Left ventricle myocardium superior (tissue), 1 donor: ENCODE results near the gene ANKRD55. TPM values are rescaled to one million over a fixed set of nuclear protein-coding genes. Genes with fewer than 3 reads are reported as not detected.

Experiments
- total RNA-seq: library from RNA; stranded (reverse); fragmentation: NEBNext Ultra II Directional; extraction: Animal tissue kit (Norgen Biotek cat#: 25700); gene quantifications from one replicate; pipeline ENCODE4 v1.2.1, GENCODE V29; 2021
- donor health status: DM: no; HTN: yes; CAD: no; lungs with severe emphysema.

The ANKRD55 gene
- total RNA-seq, 1 donor from 2014 or later: not detected

Other genes with a start within 250 kb of the ANKRD55 start
- 153 TPM for gene IL6ST, start 238.4 kb downstream of the ANKRD55 start, total RNA-seq